Neural cell (in vitro differentiated cells): ENCODE results near the gene MYO1D. TPM values are rescaled to one million over a fixed set of nuclear protein-coding genes. Genes with fewer than 3 reads are reported as not detected.

ENCODE experiments used
- H2AFZ ChIP-seq: fragments of 200-600, 300-800 bp; sonication (generic), shearing (Covaris generic); 2 replicates; pipeline ENCODE4 v1.6.0; 2014; ENCODE audit warnings: low read depth, mild to moderate bottlenecking, antibody characterized with exemption, low read length, moderate library complexity
- H3F3A ChIP-seq: fragments of 200-600 bp; shearing (Covaris generic); 2 replicates; pipeline ENCODE4 v1.6.1; 2016; ENCODE audit warnings: mild to moderate bottlenecking, moderate library complexity, mixed read lengths, antibody characterized with exemption, low read length; ENCODE audit not compliant: insufficient read depth, poor library complexity, severe bottlenecking
- H3K27ac ChIP-seq: fragments of 200-600, 300-800 bp; sonication (generic), shearing (Covaris generic); 2 replicates; pipeline ENCODE4 v1.5.1; 2014; ENCODE audit warnings: mild to moderate bottlenecking, low read length, moderate library complexity
- H3K27me3 ChIP-seq: fragments of 300-800, 200-600 bp; sonication (generic), shearing (Covaris generic); 2 replicates; pipeline ENCODE4 v1.6.0; 2014; ENCODE audit warnings: mild to moderate bottlenecking, low read depth, low read length, moderate library complexity; ENCODE audit not compliant: insufficient read depth
- H3K36me3 ChIP-seq: fragments of 300-800, 200-600 bp; sonication (generic), shearing (Covaris generic); 2 replicates; pipeline ENCODE4 v1.5.1; 2014; ENCODE audit warnings: mild to moderate bottlenecking, antibody characterized with exemption, low read length, moderate library complexity; ENCODE audit not compliant: insufficient read depth
- H3K4me2 ChIP-seq: fragments of 300-800, 200-600 bp; sonication (generic), shearing (Covaris generic); 2 replicates; pipeline ENCODE4 v1.6.0; 2014; ENCODE audit warnings: mild to moderate bottlenecking, low read length
- H3K4me3 ChIP-seq: fragments of 300-800, 200-600 bp; sonication (generic), shearing (Covaris generic); 2 replicates; pipeline ENCODE4 v1.5.1; 2014; ENCODE audit warnings: mild to moderate bottlenecking, low read length, moderate library complexity
- H3K79me2 ChIP-seq: fragments of 200-600 bp; shearing (Covaris generic); replicated peaks from 2 replicates; pipeline ENCODE4 v1.6.0; 2014; ENCODE audit warnings: mild to moderate bottlenecking, low read length, moderate library complexity; ENCODE audit not compliant: insufficient read depth
- H3K9ac ChIP-seq: fragments of 300-800, 200-600 bp; sonication (generic), shearing (Covaris generic); 2 replicates; pipeline ENCODE4 v1.6.1; 2016; ENCODE audit warnings: mild to moderate bottlenecking, low read length, mixed read lengths
- H3K9me2 ChIP-seq: fragments of 200-600 bp; shearing (Covaris generic); 2 replicates; pipeline ENCODE4 v1.6.1; 2016; ENCODE audit warnings: mild to moderate bottlenecking, low read length, mixed read lengths; ENCODE audit not compliant: insufficient read depth
- H3K9me3 ChIP-seq: fragments of 200-600, 300-800 bp; sonication (generic), shearing (Covaris generic); 2 replicates; pipeline ENCODE4 v1.6.1; 2016; ENCODE audit warnings: mild to moderate bottlenecking, mixed run types, low read length, moderate library complexity, mixed read lengths
- H4K20me1 ChIP-seq: fragments of 200-600 bp; shearing (Covaris generic); 2 replicates; pipeline ENCODE4 v1.6.1; 2016; ENCODE audit warnings: mild to moderate bottlenecking, mixed run types; ENCODE audit not compliant: insufficient read depth
- EP300 ChIP-seq: fragments of 450-650 bp; conservative IDR thresholded peaks from 2 replicates; pipeline ENCODE4 v1.6.1; 2014; ENCODE audit warnings: antibody characterized with exemption, mild to moderate bottlenecking, moderate library complexity; ENCODE audit not compliant: poor library complexity, severe bottlenecking
- EZH2 ChIP-seq: fragments of 200-600, 300-800 bp; shearing (Covaris generic), sonication (generic); IDR thresholded peaks from 2 replicates; pipeline ENCODE4 v1.6.1; 2014; ENCODE audit warnings: antibody characterized with exemption, low read length, borderline replicate concordance, mild to moderate bottlenecking; ENCODE audit not compliant: insufficient read depth, poor library complexity, severe bottlenecking
- MXI1 ChIP-seq: fragments of 450-650 bp; conservative IDR thresholded peaks from 2 replicates; pipeline ENCODE4 v1.6.1; 2014; ENCODE audit warnings: antibody characterized with exemption, mild to moderate bottlenecking; ENCODE audit not compliant: poor library complexity, severe bottlenecking
- POLR2AphosphoS5 ChIP-seq: IDR thresholded peaks from 2 replicates; pipeline ENCODE4 v1.6.1; 2012
- RAD21 ChIP-seq: fragments of 450-650 bp; conservative IDR thresholded peaks from 2 replicates; pipeline ENCODE4 v1.6.1; 2014; ENCODE audit warnings: antibody characterized with exemption, mild to moderate bottlenecking, moderate library complexity
- SMC3 ChIP-seq: fragments of 450-650 bp; conservative IDR thresholded peaks from 2 replicates; pipeline ENCODE4 v1.6.1; 2014; ENCODE audit warnings: antibody characterized with exemption, mild to moderate bottlenecking, moderate library complexity; ENCODE audit not compliant: poor library complexity
- TAF1 ChIP-seq: IDR thresholded peaks from 2 replicates; pipeline ENCODE4 v1.6.1; 2012; ENCODE audit warnings: low read depth
- polyA plus RNA-seq: library from polyadenylated mRNA; depleted of rRNA; stranded (reverse); fragments of >200 nt; gene quantifications from 2 replicates; pipeline ENCODE4 v1.2.3, GENCODE V29; 2014
- TF ChIP-seq, protein P1 (sequence below): IDR thresholded peaks from 2 replicates; pipeline ENCODE4 v1.6.1; 2012; ENCODE audit warnings: borderline replicate concordance
- TF ChIP-seq, protein P2 (sequence below): fragments of 450-650 bp; IDR thresholded peaks from 2 replicates; pipeline ENCODE4 v1.5.1; 2014; ENCODE audit warnings: antibody characterized with exemption, mild to moderate bottlenecking, moderate library complexity; ENCODE audit not compliant: poor library complexity, severe bottlenecking

The MYO1D gene
- polyA plus RNA-seq, 1 donor from 2014 or later = 10.7 TPM

DNA sequence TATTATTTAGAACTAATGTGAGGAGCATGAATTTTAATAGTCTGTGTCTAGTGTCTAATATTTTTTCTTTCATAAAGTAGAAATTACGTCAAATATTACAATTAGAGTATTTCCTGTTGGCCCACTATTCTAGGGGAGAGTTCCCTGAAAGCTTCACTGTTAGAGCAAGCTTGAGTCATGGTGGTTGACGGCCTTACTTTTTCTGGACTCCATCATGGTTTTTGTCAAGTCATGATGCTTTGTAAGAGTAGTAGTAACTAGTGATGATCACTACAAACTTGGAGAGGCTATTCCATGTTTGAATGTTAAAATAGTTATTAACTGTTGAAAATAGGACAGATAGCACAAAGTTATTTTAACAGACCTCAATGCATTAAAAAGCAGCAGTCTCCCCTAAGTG, 431.0 kb downstream of the MYO1D start:
- no peaks in the 10 kb centered on the region for H3K9me3 ChIP-seq
- H3K36me3 ChIP-seq = peaks cover 13% of the 10 kb centered on the region
- H3K27me3 ChIP-seq = no peaks in the 10 kb centered on the region
- no peaks in the 10 kb centered on the region for H3K9me2 ChIP-seq
- H3F3A ChIP-seq = no peaks in the 10 kb centered on the region
- H4K20me1 ChIP-seq = no peaks in the 10 kb centered on the region
- H2AFZ ChIP-seq = no peak overlapping the region
- peak overlapping the region; percentile 81 for H3K4me2 ChIP-seq
- no peak for TF ChIP-seq RAD21
- H3K79me2 ChIP-seq = peaks cover 54% of the 10 kb centered on the region
- no peak overlapping the region for H3K9ac ChIP-seq
- no peak overlapping the region for H3K27ac ChIP-seq
- peak overlapping the region; percentile 98 for H3K4me3 ChIP-seq

DNA sequence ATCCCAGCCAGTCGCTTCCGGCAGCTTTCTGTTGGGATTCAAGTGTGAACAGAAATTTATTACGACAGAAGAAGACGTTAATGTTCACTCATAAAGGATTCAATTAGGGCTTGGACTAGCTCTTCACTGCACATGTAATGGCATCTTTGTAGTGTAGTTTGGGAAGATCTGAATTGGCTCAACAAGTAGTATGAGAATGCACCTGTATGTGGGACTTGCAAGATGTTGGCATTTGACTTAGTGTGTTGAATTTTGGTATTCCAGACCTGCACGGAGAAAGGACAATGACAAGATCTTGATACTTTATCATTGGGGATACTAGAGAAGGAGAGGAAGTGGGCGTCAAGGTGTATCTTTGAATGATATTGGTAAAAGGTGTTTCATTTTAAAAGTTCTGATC, 431.4 kb downstream of the MYO1D start:
- Histone ChIP-seq H4K20me1 (no peaks in the 10 kb centered on the region), H3K9me3 (no peaks in the 10 kb centered on the region), H3K9ac (peak overlapping the region; percentile 88), H3K79me2 (peaks cover 54% of the 10 kb centered on the region), H3K4me3 (peak overlapping the region; percentile 98), H3F3A (no peaks in the 10 kb centered on the region), H3K4me2 (peak overlapping the region; percentile 81), H3K27ac (no peak overlapping the region), H2AFZ (no peak overlapping the region), H3K9me2 (no peaks in the 10 kb centered on the region), H3K27me3 (no peaks in the 10 kb centered on the region), H3K36me3 (peaks cover 10% of the 10 kb centered on the region)
- TF ChIP-seq SMC3 (no peak), EP300 (no peak), POLR2AphosphoS5 (no peak), MXI1 (no peak), EZH2 (no peak)
- TF ChIP-seq, protein P1, sequence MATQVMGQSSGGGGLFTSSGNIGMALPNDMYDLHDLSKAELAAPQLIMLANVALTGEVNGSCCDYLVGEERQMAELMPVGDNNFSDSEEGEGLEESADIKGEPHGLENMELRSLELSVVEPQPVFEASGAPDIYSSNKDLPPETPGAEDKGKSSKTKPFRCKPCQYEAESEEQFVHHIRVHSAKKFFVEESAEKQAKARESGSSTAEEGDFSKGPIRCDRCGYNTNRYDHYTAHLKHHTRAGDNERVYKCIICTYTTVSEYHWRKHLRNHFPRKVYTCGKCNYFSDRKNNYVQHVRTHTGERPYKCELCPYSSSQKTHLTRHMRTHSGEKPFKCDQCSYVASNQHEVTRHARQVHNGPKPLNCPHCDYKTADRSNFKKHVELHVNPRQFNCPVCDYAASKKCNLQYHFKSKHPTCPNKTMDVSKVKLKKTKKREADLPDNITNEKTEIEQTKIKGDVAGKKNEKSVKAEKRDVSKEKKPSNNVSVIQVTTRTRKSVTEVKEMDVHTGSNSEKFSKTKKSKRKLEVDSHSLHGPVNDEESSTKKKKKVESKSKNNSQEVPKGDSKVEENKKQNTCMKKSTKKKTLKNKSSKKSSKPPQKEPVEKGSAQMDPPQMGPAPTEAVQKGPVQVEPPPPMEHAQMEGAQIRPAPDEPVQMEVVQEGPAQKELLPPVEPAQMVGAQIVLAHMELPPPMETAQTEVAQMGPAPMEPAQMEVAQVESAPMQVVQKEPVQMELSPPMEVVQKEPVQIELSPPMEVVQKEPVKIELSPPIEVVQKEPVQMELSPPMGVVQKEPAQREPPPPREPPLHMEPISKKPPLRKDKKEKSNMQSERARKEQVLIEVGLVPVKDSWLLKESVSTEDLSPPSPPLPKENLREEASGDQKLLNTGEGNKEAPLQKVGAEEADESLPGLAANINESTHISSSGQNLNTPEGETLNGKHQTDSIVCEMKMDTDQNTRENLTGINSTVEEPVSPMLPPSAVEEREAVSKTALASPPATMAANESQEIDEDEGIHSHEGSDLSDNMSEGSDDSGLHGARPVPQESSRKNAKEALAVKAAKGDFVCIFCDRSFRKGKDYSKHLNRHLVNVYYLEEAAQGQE = no peak

DNA sequence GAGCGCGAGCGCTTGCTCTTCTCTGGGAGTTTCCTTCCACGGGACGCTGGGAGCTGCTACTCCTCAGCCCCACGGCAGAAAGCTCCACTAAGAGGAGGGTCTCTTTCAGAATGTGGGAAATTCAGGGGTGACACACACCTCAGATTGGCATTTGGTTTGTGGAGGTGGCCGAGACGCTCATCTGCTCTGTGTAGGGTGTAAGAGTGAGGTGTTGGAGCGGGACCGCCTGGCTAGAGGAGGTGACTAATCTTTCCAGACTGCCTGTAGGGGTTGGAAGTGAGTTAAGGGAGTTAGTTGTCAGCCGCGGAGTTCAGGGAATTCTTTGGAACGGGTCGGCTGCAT, 431.9 kb downstream of the MYO1D start:
- H3F3A ChIP-seq = no peaks in the 10 kb centered on the region
- TF ChIP-seq, protein P1 = no peak
- no peak for TF ChIP-seq EZH2
- TF ChIP-seq MXI1 = no peak
- TF ChIP-seq EP300 = no peak
- no peak for TF ChIP-seq TAF1
- TF ChIP-seq SMC3 = no peak
- no peak for TF ChIP-seq RAD21
- TF ChIP-seq, protein P2, sequence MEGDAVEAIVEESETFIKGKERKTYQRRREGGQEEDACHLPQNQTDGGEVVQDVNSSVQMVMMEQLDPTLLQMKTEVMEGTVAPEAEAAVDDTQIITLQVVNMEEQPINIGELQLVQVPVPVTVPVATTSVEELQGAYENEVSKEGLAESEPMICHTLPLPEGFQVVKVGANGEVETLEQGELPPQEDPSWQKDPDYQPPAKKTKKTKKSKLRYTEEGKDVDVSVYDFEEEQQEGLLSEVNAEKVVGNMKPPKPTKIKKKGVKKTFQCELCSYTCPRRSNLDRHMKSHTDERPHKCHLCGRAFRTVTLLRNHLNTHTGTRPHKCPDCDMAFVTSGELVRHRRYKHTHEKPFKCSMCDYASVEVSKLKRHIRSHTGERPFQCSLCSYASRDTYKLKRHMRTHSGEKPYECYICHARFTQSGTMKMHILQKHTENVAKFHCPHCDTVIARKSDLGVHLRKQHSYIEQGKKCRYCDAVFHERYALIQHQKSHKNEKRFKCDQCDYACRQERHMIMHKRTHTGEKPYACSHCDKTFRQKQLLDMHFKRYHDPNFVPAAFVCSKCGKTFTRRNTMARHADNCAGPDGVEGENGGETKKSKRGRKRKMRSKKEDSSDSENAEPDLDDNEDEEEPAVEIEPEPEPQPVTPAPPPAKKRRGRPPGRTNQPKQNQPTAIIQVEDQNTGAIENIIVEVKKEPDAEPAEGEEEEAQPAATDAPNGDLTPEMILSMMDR = no peak
- no peaks in the 10 kb centered on the region for H3K27me3 ChIP-seq
- peak overlapping the region; percentile 56 for H2AFZ ChIP-seq
- no peaks in the 10 kb centered on the region for H3K9me2 ChIP-seq
- peak overlapping the region; percentile 98 for H3K4me3 ChIP-seq
- H3K27ac ChIP-seq = peak overlapping the region; percentile 76
- H3K36me3 ChIP-seq = peaks cover 10% of the 10 kb centered on the region
- peak overlapping the region; percentile 81 for H3K4me2 ChIP-seq
- peaks cover 54% of the 10 kb centered on the region for H3K79me2 ChIP-seq
- no peaks in the 10 kb centered on the region for H4K20me1 ChIP-seq
- peak overlapping the region; percentile 88 for H3K9ac ChIP-seq
- no peaks in the 10 kb centered on the region for H3K9me3 ChIP-seq
